DOHH2 (cell line): ENCODE measurements around the gene GJC1.

Experiments used
- H3F3A ChIP-seq: fragments of 200-600 bp; sonication (generic), shearing (Covaris generic); 2 replicates; pipeline ENCODE4 v1.6.0; 2016; ENCODE audit warnings: antibody characterized with exemption, mild to moderate bottlenecking; ENCODE audit not compliant: control insufficient read depth, insufficient read depth
- H3K27ac ChIP-seq: fragments of 200-600 bp; sonication (generic); 2 replicates; pipeline ENCODE4 v1.5.1; 2014; ENCODE audit warnings: low read depth, mild to moderate bottlenecking, low read length, moderate library complexity
- H3K27me3 ChIP-seq: fragments of 200-600 bp; sonication (generic); 2 replicates; pipeline ENCODE4 v1.6.1; 2014; ENCODE audit warnings: mild to moderate bottlenecking, low read length, mixed read lengths; ENCODE audit not compliant: control insufficient read depth
- H3K36me3 ChIP-seq: fragments of 200-600 bp; sonication (generic); 2 replicates; pipeline ENCODE4 v1.6.1; 2014; ENCODE audit warnings: mild to moderate bottlenecking, low read length, moderate library complexity, mixed read lengths; ENCODE audit not compliant: control insufficient read depth
- H3K4me1 ChIP-seq: fragments of 200-600 bp; sonication (generic); 2 replicates; pipeline ENCODE4 v1.6.1; 2014; ENCODE audit warnings: mild to moderate bottlenecking, low read length, mixed read lengths; ENCODE audit not compliant: control insufficient read depth
- H3K4me2 ChIP-seq: fragments of 200-600 bp; sonication (generic); 2 replicates; pipeline ENCODE4 v1.6.0; 2014; ENCODE audit warnings: mild to moderate bottlenecking, low read length, moderate library complexity
- H3K4me3 ChIP-seq: fragments of 200-600 bp; sonication (generic); 2 replicates; pipeline ENCODE4 v1.5.1; 2014; ENCODE audit warnings: mild to moderate bottlenecking, low read length, mixed read lengths
- H3K79me2 ChIP-seq: fragments of 200-600 bp; sonication (generic); 2 replicates; pipeline ENCODE4 v1.6.1; 2014; ENCODE audit warnings: mild to moderate bottlenecking, low read length, mixed read lengths; ENCODE audit not compliant: control insufficient read depth
- H3K9me2 ChIP-seq: fragments of 200-600 bp; sonication (generic); replicated peaks from 2 replicates; pipeline ENCODE4 v1.6.1; 2014; ENCODE audit warnings: mild to moderate bottlenecking, low read length, mixed read lengths; ENCODE audit not compliant: control insufficient read depth
- H3K9me3 ChIP-seq: fragments of 200-600 bp; sonication (generic); 2 replicates; pipeline ENCODE4 v1.6.1; 2014; ENCODE audit warnings: antibody characterized with exemption, low read length, mixed read lengths; ENCODE audit not compliant: control insufficient read depth, insufficient read depth
- H4K20me1 ChIP-seq: fragments of 200-600 bp; sonication (generic); 2 replicates; pipeline ENCODE4 v1.6.0; 2014; ENCODE audit warnings: low read depth, mild to moderate bottlenecking, antibody characterized with exemption, low read length, moderate library complexity; ENCODE audit not compliant: control insufficient read depth, insufficient read depth
- CTCF ChIP-seq: fragments of 200-600 bp; sonication (generic); IDR thresholded peaks from one replicate; pipeline ENCODE4 v1.5.1; 2014; ENCODE audit warnings: antibody characterized with exemption, mild to moderate bottlenecking, low read depth, low read length; ENCODE audit not compliant: poor library complexity, severe bottlenecking
- EZH2phosphoT487 ChIP-seq: fragments of 200-600 bp; sonication (generic); IDR thresholded peaks from 2 replicates; pipeline ENCODE4 v1.6.1; 2017; ENCODE audit warnings: borderline replicate concordance, mild to moderate bottlenecking, antibody characterized with exemption, low read length, moderate library complexity, mixed read lengths

GJC1 gene

GRCh38 chr17:44844390-44844830 lies 14.3 kb upstream of the GJC1 start:
- Histone ChIP-seq H3K27ac (no peak overlapping the region), H4K20me1 (no peaks in the 10 kb centered on the region), H3K4me2 (no peak overlapping the region), H3K27me3 (no peaks in the 10 kb centered on the region), H3K9me3 (no peaks in the 10 kb centered on the region), H3K4me3 (no peak overlapping the region), H3K4me1 (peaks cover 4% of the 10 kb centered on the region; the same call in 1 of the 2 replicates), H3F3A (no peaks in the 10 kb centered on the region), H3K79me2 (no peaks in the 10 kb centered on the region), H3K36me3 (no peaks in the 10 kb centered on the region), H3K9me2 (no peaks in the 10 kb centered on the region)
- TF ChIP-seq EZH2phosphoT487, result no peak
- TF ChIP-seq CTCF, result no peak

- no peak overlapping the region for H3K4me2 ChIP-seq
- no peak overlapping the region for H3K27ac ChIP-seq
- TF ChIP-seq EZH2phosphoT487 (no peak), CTCF (no peak)
- no peaks in the 10 kb centered on the region for H3K27me3 ChIP-seq
- no peaks in the 10 kb centered on the region for H3K79me2 ChIP-seq
- no peak overlapping the region for H3K4me3 ChIP-seq
- no peaks in the 10 kb centered on the region for H3K9me3 ChIP-seq
- no peaks in the 10 kb centered on the region for H4K20me1 ChIP-seq
- peaks cover 4% of the 10 kb centered on the region; the same call in 1 of the 2 replicates for H3K4me1 ChIP-seq
- H3K36me3 ChIP-seq, result no peaks in the 10 kb centered on the region
- no peaks in the 10 kb centered on the region for H3K9me2 ChIP-seq
- no peaks in the 10 kb centered on the region for H3F3A ChIP-seq
Observed at GRCh38 chr17:44842748-44843147, 12.7 kb upstream of the GJC1 start.

DNA sequence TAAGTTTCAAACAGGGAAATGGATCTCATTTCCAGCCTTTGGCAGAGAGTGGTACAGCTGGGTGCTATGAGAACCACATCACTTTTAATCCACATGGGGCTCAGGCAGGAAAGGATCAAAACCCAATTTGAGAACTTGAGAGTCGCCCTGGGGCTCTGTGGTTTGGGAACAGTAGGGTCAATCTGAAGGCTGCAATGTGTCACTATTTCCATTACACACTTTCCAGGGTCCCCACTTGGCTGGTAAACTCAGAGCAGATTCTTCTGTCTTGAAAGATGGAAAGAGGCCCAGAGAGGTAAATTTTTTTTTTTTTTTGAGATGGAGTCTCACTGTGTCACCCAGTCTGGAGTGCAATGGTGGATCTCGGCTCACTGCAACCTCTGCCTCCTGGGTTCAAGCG lies 10.8 kb upstream of the GJC1 start:
- Histone ChIP-seq H3K79me2 (no peaks in the 10 kb centered on the region), H3K4me2 (no peak overlapping the region), H3K27me3 (no peaks in the 10 kb centered on the region), H3K9me3 (no peaks in the 10 kb centered on the region), H3K4me1 (peaks cover 4% of the 10 kb centered on the region; the same call in 1 of the 2 replicates), H3K4me3 (no peak overlapping the region), H3K9me2 (no peaks in the 10 kb centered on the region), H4K20me1 (no peaks in the 10 kb centered on the region), H3F3A (no peaks in the 10 kb centered on the region), H3K27ac (no peak overlapping the region), H3K36me3 (no peaks in the 10 kb centered on the region)
- no peak for TF ChIP-seq EZH2phosphoT487
- no peak for TF ChIP-seq CTCF
